H1 (cell line): Measurements from ENCODE around the gene ABCC6. TPM values are rescaled to one million over a fixed set of nuclear protein-coding genes. Genes with fewer than 3 reads are reported as not detected.

Source experiments
- CTCF ChIA-PET: fragments of 300-600 bp; sonication (Branson Sonifier 250); formaldehyde crosslinking; loops from one replicate; lab custom pipeline; 2021; ENCODE audit not compliant: partially characterized antibody; lab: Charles Lee
- POLR2A ChIA-PET: fragments of 300-600 bp; sonication (Branson Sonifier 250); formaldehyde crosslinking; loops from one replicate; lab custom pipeline; 2021; ENCODE audit warnings: inconsistent platforms; ENCODE audit not compliant: partially characterized antibody; lab: Charles Lee
- DNase-seq, 2 experiments: peaks; one replicate each; pipeline versions ENCODE4 v3.0.0 to v3.0.0-alpha.2; 2010 to 2022; ENCODE audit warnings: low spot score in 2 of 2, low read depth in 1 of 2, mixed read lengths in 1 of 2
- FAIRE-seq: peaks from 2 replicates; lab custom pipeline; 2011; peaks lifted over from hg19 to GRCh38; lab: Jason Lieb, UNC
- H2AFZ ChIP-seq: 2 replicates; pipeline ENCODE4 v1.8.1; 2012; ENCODE audit warnings: low read length, inconsistent platforms
- H2AK5ac ChIP-seq: 2 replicates; pipeline ENCODE4 v1.6.1; 2013; ENCODE audit warnings: low read depth, low read length
- H2BK120ac ChIP-seq: replicated peaks from 2 replicates; pipeline ENCODE3; 2013; ENCODE audit warnings: low read depth, low read length, inconsistent platforms
- H2BK12ac ChIP-seq: 2 replicates; pipeline ENCODE4 v1.6.1; 2013; ENCODE audit warnings: low read depth, low read length
- H2BK15ac ChIP-seq: 2 replicates; pipeline ENCODE4 v1.6.1; 2013; ENCODE audit warnings: low read length
- H2BK20ac ChIP-seq: 2 replicates; pipeline ENCODE4 v1.6.1; 2013; ENCODE audit warnings: low read length
- H2BK5ac ChIP-seq: 2 replicates; pipeline ENCODE4 v1.6.1; 2013; ENCODE audit warnings: low read depth, low read length
- H3K14ac ChIP-seq: 2 replicates; pipeline ENCODE4 v1.6.1; 2013; ENCODE audit warnings: inconsistent platforms; ENCODE audit not compliant: insufficient read length
- H3K18ac ChIP-seq: 2 replicates; pipeline ENCODE4 v1.6.1; 2013; ENCODE audit warnings: low read length; ENCODE audit errors: extremely low read depth
- H3K23ac ChIP-seq: 2 replicates; pipeline ENCODE4 v1.6.1; 2013; ENCODE audit warnings: inconsistent platforms; ENCODE audit not compliant: insufficient read length
- H3K23me2 ChIP-seq: 2 replicates; pipeline ENCODE4 v1.6.1; 2013; ENCODE audit warnings: low read depth, low read length
- H3K27ac ChIP-seq: 2 replicates; pipeline ENCODE4 v1.6.1; 2011; ENCODE audit warnings: low read depth, low read length, inconsistent platforms
- H3K27me3 ChIP-seq, 4 experiments: replicated peaks in 1 of 4; 1 replicate in 1 of 4; 2 replicates in 3 of 4; pipeline versions ENCODE4 v1.6.1 to v1.8.1; 2011 to 2013; ENCODE audit warnings: low read length in 3 of 4, mild to moderate bottlenecking in 3 of 4, inconsistent platforms in 2 of 4, mixed read lengths in 2 of 4, moderate library complexity in 1 of 4; ENCODE audit not compliant: control insufficient read depth in 3 of 4, insufficient read depth in 3 of 4; ENCODE audit errors: extremely low read depth in 1 of 4
- H3K36me3 ChIP-seq, 4 experiments: 2 replicates each; pipeline versions ENCODE4 v1.6.1 to v1.8.1; 2011 to 2013; ENCODE audit warnings: mild to moderate bottlenecking in 4 of 4, low read length in 3 of 4, moderate library complexity in 2 of 4, control low read depth in 1 of 4, inconsistent platforms in 1 of 4; ENCODE audit not compliant: insufficient read depth in 4 of 4, control insufficient read depth in 2 of 4
- H3K4ac ChIP-seq: replicated peaks from 2 replicates; pipeline ENCODE3; 2013; ENCODE audit warnings: low read length, low read depth, mixed read lengths, inconsistent platforms; ENCODE audit not compliant: insufficient read length
- H3K4me1 ChIP-seq, 4 experiments: replicated peaks in 1 of 4; 1 replicate in 1 of 4; 2 replicates in 3 of 4; pipeline versions ENCODE4 v1.6.1 to v1.8.1; 2011 to 2013; ENCODE audit warnings: low read length in 3 of 4, inconsistent platforms in 2 of 4, mixed read lengths in 1 of 4; ENCODE audit not compliant: insufficient read depth in 4 of 4, control insufficient read depth in 3 of 4
- H3K4me2 ChIP-seq, 2 experiments: 2 replicates each; pipeline versions ENCODE4 v1.6.1 to v1.8.1; 2011 to 2013; ENCODE audit warnings: low read depth in 2 of 2, low read length in 2 of 2, control low read depth in 1 of 2, inconsistent platforms in 1 of 2, mild to moderate bottlenecking in 1 of 2; ENCODE audit not compliant: insufficient read depth in 1 of 2
- H3K4me3 ChIP-seq, 4 experiments: fragments of 200-600, 300-600 bp in 1 of 4; sonication (generic), shearing (Covaris generic), sonication (Bioruptor Twin) in 1 of 4; 2 replicates each; pipeline versions ENCODE4 v1.5.1 to v1.8.1; 2011 to 2016; ENCODE audit warnings: low read length in 4 of 4, low read depth in 3 of 4, control low read depth in 2 of 4, inconsistent platforms in 2 of 4, mild to moderate bottlenecking in 2 of 4, mixed read lengths in 1 of 4, moderate library complexity in 1 of 4; ENCODE audit not compliant: insufficient read depth in 2 of 4; ENCODE audit errors: extremely low read depth in 1 of 4
- H3K56ac ChIP-seq: replicated peaks from 2 replicates; pipeline ENCODE3; 2013; ENCODE audit warnings: low read depth, mild to moderate bottlenecking, mixed read lengths, low read length, inconsistent platforms; ENCODE audit not compliant: insufficient read length
- H3K79me1 ChIP-seq: 2 replicates; pipeline ENCODE4 v1.6.1; 2013; ENCODE audit warnings: low read depth, low read length, control low read depth
- H3K79me2 ChIP-seq, 2 experiments: 2 replicates each; pipeline versions ENCODE4 v1.6.1 to v1.8.1; 2012 to 2013; ENCODE audit warnings: low read length in 2 of 2, mild to moderate bottlenecking in 2 of 2, inconsistent platforms in 1 of 2; ENCODE audit not compliant: insufficient read depth in 2 of 2, control insufficient read depth in 1 of 2
- H3K9ac ChIP-seq, 4 experiments: replicated peaks in 1 of 4; 1 replicate in 1 of 4; 2 replicates in 3 of 4; pipeline versions ENCODE4 v1.6.1 to v1.8.1; 2011 to 2013; ENCODE audit warnings: low read depth in 3 of 4, low read length in 3 of 4, control low read depth in 2 of 4, mild to moderate bottlenecking in 2 of 4, moderate library complexity in 2 of 4, inconsistent platforms in 1 of 4; ENCODE audit errors: extremely low read depth in 1 of 4
- H3K9me3 ChIP-seq, 2 experiments: 2 replicates each; pipeline versions ENCODE4 v1.6.1 to v1.8.1; 2012 to 2013; ENCODE audit warnings: mild to moderate bottlenecking in 2 of 2, moderate library complexity in 2 of 2, control low read depth in 1 of 2, inconsistent platforms in 1 of 2, low read depth in 1 of 2, low read length in 1 of 2, mixed read lengths in 1 of 2; ENCODE audit not compliant: insufficient read depth in 2 of 2
- H4K20me1 ChIP-seq, 2 experiments: replicated peaks in 1 of 2; 2 replicates each; pipeline versions ENCODE3 to v1.8.1; 2011 to 2013; ENCODE audit warnings: inconsistent platforms in 2 of 2, low read length in 2 of 2, mild to moderate bottlenecking in 1 of 2; ENCODE audit not compliant: insufficient read depth in 2 of 2, control insufficient read depth in 1 of 2
- H4K5ac ChIP-seq: 2 replicates; pipeline ENCODE4 v1.6.1; 2013; ENCODE audit warnings: low read length, low read depth, mixed read lengths, inconsistent platforms; ENCODE audit not compliant: insufficient read length
- H4K8ac ChIP-seq: 2 replicates; pipeline ENCODE4 v1.8.0; 2013; ENCODE audit warnings: mild to moderate bottlenecking, moderate library complexity, low read length, inconsistent platforms; ENCODE audit not compliant: insufficient read depth; ENCODE audit errors: extremely low read depth
- H4K91ac ChIP-seq: replicated peaks from 2 replicates; pipeline ENCODE3; 2013; ENCODE audit warnings: low read length, mixed read lengths, inconsistent platforms; ENCODE audit not compliant: insufficient read length
- POLR2AphosphoS5 ChIP-seq: IDR thresholded peaks from 2 replicates; pipeline ENCODE4 v1.6.1; 2011; ENCODE audit warnings: low read depth, low read length
- POU5F1 ChIP-seq: IDR thresholded peaks from 2 replicates; pipeline ENCODE4 v1.6.1; 2011; ENCODE audit warnings: low read depth, mild to moderate bottlenecking, low read length, moderate library complexity
- WGBS, 2 experiments: shearing (Covaris generic) in 1 of 2; methylation state at CpG; one replicate each; pipeline versions ENCODE4 v1.1.6 to v1.1.7; 2013 to 2015; ENCODE audit warnings: low lambda C conversion rate in 2 of 2, mixed read lengths in 2 of 2, inconsistent platforms in 1 of 2, low coverage in 1 of 2, missing lambda C conversion rate in 1 of 2; ENCODE audit not compliant: insufficient replicate concordance in 2 of 2, insufficient coverage in 1 of 2, insufficient read length in 1 of 2; ENCODE audit errors: extremely low coverage in 1 of 2, missing lambda C conversion rate in 1 of 2; 5-methylcytosine and 5-hydroxymethylcytosine counted together
- polyA plus RNA-seq, 7 experiments: library from polyadenylated mRNA; depleted of rRNA in 3 of 7; stranded (reverse) in 5 of 7; unstranded in 2 of 7; fragments of >200 nt in 5 of 7; fragments of 200-250 nt in 2 of 7; gene quantifications; 1 replicate in 5 of 7; 2 replicates in 1 of 7; 4 replicates in 1 of 7; pipeline versions ENCODE4 v1.2.1 to v1.2.3, GENCODE V29; 2011 to 2013; ENCODE audit warnings: missing spikeins in 2 of 7, mixed read lengths in 2 of 7
- total RNA-seq: library from RNA; stranded (reverse); fragmentation: NEBNext Ultra II Directional; extraction: Animal tissue kit (Norgen Biotek cat#: 25700); gene quantifications from 2 replicates; pipeline ENCODE4 v1.2.1, GENCODE V29; 2021

Gene ABCC6
- total and polyA plus RNA-seq, 2 of the 8 experiments (the other 6 are each of a cell fraction or from before 2014, with no cell fraction given): 1.6 to 1.8 TPM

DNA sequence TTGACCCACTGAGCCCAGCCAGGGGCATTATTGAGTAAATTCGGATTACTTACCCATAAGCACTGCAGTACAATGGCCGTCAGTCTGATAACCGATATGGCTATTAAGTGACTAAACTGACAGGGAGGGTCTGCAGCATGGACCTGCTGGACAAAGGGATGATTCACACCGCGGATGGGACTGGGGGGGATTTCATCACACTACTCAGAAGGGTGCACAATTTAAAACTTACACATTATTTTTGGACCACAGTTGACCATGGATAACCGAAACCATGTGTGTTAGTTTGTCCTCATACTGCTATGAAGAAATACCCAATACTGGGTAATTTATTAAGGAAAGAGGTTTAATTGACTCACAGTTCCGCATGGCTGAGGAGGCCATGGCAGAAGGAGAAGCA is 106.5 kb downstream of the ABCC6 start:
- Histone ChIP-seq H3K27ac (no peak overlapping the region), H3K4me1 (no peaks in the 10 kb centered on the region), H3K79me2 (no peaks in the 10 kb centered on the region), H3K27me3 (no peaks in the 10 kb centered on the region), H3K79me1 (no peaks in the 10 kb centered on the region), H4K91ac (no peak overlapping the region), H3K14ac (no peak overlapping the region), H2BK12ac (no peak overlapping the region), H3K4me2 (no peak overlapping the region), H3K23ac (no peak overlapping the region), H3K36me3 (peaks cover 9 to 60% (median 36%) of the 10 kb centered on the region in 4 experiments), H3K4ac (no peak overlapping the region), H4K8ac (no peak overlapping the region), H3K18ac (no peak overlapping the region), H3K4me3 (no peak overlapping the region), H3K23me2 (no peaks in the 10 kb centered on the region), H2AFZ (no peak overlapping the region), H3K9me3 (no peaks in the 10 kb centered on the region), H2BK120ac (no peak overlapping the region), H4K5ac (no peak overlapping the region), H2BK5ac (no peak overlapping the region), H4K20me1 (peaks cover 4 to 10% of the 10 kb centered on the region in 2 experiments), H3K9ac (no peak overlapping the region), H2BK20ac (no peak overlapping the region), H2AK5ac (no peak overlapping the region), H2BK15ac (no peak overlapping the region), H3K56ac (no peak overlapping the region)
- WGBS, 2 experiments: 97% methylated on average over 7 of the region's 7 CpGs; no CpG with 5 or more reads in 1 of the 2 experiments
- TF ChIP-seq POLR2AphosphoS5 (no peak), POU5F1 (no peak)
- POLR2A ChIA-PET: no interaction called here
- CTCF ChIA-PET: no interaction called here
- DNase-seq (no peak), FAIRE-seq (no peak)
